Breast epithelium (tissue), 3 donors: ENCODE results near the gene FAM187B.

Source experiments
- CTCF ChIP-seq, 3 donors: fragments of 450-650 bp; IDR thresholded peaks; one replicate each; pipeline ENCODE4 v1.5.1; 2016 to 2017; ENCODE audit warnings: antibody characterized with exemption in 3 of 3, mild to moderate bottlenecking in 3 of 3, moderate library complexity in 3 of 3
- POLR2A ChIP-seq: fragments of 450-650 bp; IDR thresholded peaks from one replicate; pipeline ENCODE4 v1.6.1; 2016; ENCODE audit warnings: antibody characterized with exemption, mild to moderate bottlenecking, moderate library complexity
- POLR2AphosphoS5 ChIP-seq, 3 donors: sonication (generic); formaldehyde crosslinking; IDR thresholded peaks; one replicate each; pipeline ENCODE4 v1.6.1; 2017; ENCODE audit warnings: antibody characterized with exemption in 3 of 3

GRCh38 chr19:35269438-35270117, 41.0 kb upstream of the FAM187B start:
- TF ChIP-seq CTCF (IDR thresholded peaks at IDR 0.05) (peak; percentile 27 to 63 (median 46)), POLR2A (no peak), POLR2AphosphoS5 (IDR thresholded peaks at IDR 0.05) (peak in 2 of 3 donors; percentile 8 to 36)
